Measurements from ENCODE around the gene GNAL.
A peak's percentile ranks its signal among the peaks of the same experiment; 100 is the strongest.

GNAL gene

DNA sequence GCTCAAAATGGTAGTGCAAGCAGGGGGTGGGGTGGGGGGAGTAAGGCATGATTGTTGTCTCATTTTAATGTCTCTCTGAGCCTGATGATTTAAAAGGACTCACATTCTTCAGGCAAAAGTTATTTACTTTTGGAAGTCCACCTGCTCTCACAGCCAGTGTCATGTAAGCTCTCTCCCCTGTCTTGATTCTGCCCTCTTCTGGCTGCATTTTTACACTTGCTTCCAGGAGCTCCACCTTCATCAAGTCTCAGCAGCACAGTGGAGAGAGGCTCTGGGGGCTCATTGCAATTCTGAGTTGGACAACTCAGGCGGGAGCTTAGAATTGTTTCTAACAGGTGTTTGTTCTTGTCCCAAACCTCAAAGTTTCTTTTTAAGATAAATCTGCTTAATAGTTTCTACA lies 39.2 kb downstream of the GNAL start:
- Histone ChIP-seq H3K27ac (no peak overlapping the region), H3K4me1 (no peaks in the 10 kb centered on the region), H3K4me2 (ENCODE audit: low read length) (no peak overlapping the region), H2AFZ (no peak overlapping the region), H3K36me3 (ENCODE audit: control insufficient read depth, insufficient read depth, low read length) (no peaks in the 10 kb centered on the region), H3K4me3 (ENCODE audit: low read depth, low read length) (no peak overlapping the region), H3K27me3 (ENCODE audit: control insufficient read depth, insufficient read depth, low read length) (no peaks in the 10 kb centered on the region), H3K9ac (no peak overlapping the region), H3K9me3 (ENCODE audit: control insufficient read depth, low read length) (no peaks in the 10 kb centered on the region), H3K79me2 (no peaks in the 10 kb centered on the region)
- TF ChIP-seq, protein P1, sequence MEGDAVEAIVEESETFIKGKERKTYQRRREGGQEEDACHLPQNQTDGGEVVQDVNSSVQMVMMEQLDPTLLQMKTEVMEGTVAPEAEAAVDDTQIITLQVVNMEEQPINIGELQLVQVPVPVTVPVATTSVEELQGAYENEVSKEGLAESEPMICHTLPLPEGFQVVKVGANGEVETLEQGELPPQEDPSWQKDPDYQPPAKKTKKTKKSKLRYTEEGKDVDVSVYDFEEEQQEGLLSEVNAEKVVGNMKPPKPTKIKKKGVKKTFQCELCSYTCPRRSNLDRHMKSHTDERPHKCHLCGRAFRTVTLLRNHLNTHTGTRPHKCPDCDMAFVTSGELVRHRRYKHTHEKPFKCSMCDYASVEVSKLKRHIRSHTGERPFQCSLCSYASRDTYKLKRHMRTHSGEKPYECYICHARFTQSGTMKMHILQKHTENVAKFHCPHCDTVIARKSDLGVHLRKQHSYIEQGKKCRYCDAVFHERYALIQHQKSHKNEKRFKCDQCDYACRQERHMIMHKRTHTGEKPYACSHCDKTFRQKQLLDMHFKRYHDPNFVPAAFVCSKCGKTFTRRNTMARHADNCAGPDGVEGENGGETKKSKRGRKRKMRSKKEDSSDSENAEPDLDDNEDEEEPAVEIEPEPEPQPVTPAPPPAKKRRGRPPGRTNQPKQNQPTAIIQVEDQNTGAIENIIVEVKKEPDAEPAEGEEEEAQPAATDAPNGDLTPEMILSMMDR (IDR thresholded peaks at IDR 0.05), result no peak

- TF ChIP-seq, protein P1 (IDR thresholded peaks at IDR 0.05), result no peak
- Histone ChIP-seq H3K79me2 (no peaks in the 10 kb centered on the region), H3K9ac (no peak overlapping the region), H3K27ac (no peak overlapping the region), H3K27me3 (ENCODE audit: control insufficient read depth, insufficient read depth, low read length) (no peaks in the 10 kb centered on the region), H3K9me3 (ENCODE audit: control insufficient read depth, low read length) (no peaks in the 10 kb centered on the region), H2AFZ (no peak overlapping the region), H3K36me3 (ENCODE audit: control insufficient read depth, insufficient read depth, low read length) (no peaks in the 10 kb centered on the region), H3K4me2 (ENCODE audit: low read length) (no peak overlapping the region), H3K4me3 (ENCODE audit: low read depth, low read length) (no peak overlapping the region), H3K4me1 (no peaks in the 10 kb centered on the region)
Measured at GRCh38 chr18:11729556-11729955, 40.5 kb downstream of the GNAL start.

DNA sequence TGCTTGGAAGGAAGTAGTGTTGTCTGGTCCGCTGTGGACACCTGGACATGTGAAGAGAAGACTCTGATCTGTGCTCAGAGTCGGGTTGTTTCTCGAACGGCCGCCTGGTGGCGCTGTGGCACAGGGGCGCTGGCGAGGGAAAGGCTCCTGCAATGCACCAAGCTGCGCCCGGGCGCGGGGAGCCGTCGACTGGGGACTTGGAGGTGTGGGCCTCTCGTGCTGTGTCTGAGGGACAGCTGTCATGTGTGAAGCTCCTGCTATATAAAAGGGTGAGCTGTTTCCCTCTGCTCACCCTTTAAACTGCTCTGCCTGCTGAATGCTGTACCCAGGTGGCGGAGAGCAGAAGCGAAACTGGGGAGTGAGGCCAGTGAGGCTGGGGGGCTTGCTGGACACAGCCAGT lies 44.0 kb downstream of the GNAL start:
- Histone ChIP-seq H3K27ac (no peak overlapping the region), H3K9ac (no peak overlapping the region), H3K4me2 (ENCODE audit: low read length) (peak overlapping the region; percentile 32), H3K4me1 (no peaks in the 10 kb centered on the region), H2AFZ (peak overlapping the region; percentile 48), H3K4me3 (ENCODE audit: low read depth, low read length) (no peak overlapping the region), H3K79me2 (no peaks in the 10 kb centered on the region), H3K27me3 (ENCODE audit: control insufficient read depth, insufficient read depth, low read length) (no peaks in the 10 kb centered on the region), H3K36me3 (ENCODE audit: control insufficient read depth, insufficient read depth, low read length) (no peaks in the 10 kb centered on the region), H3K9me3 (ENCODE audit: control insufficient read depth, low read length) (no peaks in the 10 kb centered on the region)
- TF ChIP-seq, protein P1 (IDR thresholded peaks at IDR 0.05), result peak; percentile 85

DNA sequence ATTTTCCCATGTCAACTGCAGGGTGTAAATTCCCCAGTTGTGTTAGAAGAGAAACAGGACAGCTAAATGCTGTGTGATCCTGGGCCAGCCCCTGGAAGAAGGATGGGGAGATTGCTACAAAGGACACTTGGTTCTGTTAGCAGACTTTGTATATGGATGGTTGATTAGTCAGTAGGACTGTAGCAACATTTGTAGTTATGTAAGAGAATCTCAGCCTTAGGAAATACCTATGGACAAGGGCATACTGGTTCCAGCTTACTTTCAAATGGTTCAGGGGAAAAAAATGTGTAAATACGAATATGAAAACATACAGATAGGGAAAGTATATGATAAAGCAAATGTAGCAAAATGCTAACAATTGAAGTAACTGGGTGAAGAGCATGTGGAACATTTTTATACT lies 47.6 kb downstream of the GNAL start:
- H3K4me1 ChIP-seq, result no peaks in the 10 kb centered on the region
- H2AFZ ChIP-seq, result no peak overlapping the region
- TF ChIP-seq, protein P1 (IDR thresholded peaks at IDR 0.05), result no peak
- no peak overlapping the region for H3K27ac ChIP-seq
- H3K36me3 ChIP-seq (ENCODE audit: control insufficient read depth, insufficient read depth, low read length), result no peaks in the 10 kb centered on the region
- no peaks in the 10 kb centered on the region for H3K27me3 ChIP-seq (ENCODE audit: control insufficient read depth, insufficient read depth, low read length)
- H3K9me3 ChIP-seq (ENCODE audit: control insufficient read depth, low read length), result no peaks in the 10 kb centered on the region
- H3K4me2 ChIP-seq (ENCODE audit: low read length), result no peak overlapping the region
- no peak overlapping the region for H3K4me3 ChIP-seq (ENCODE audit: low read depth, low read length)
- no peaks in the 10 kb centered on the region for H3K79me2 ChIP-seq
- no peak overlapping the region for H3K9ac ChIP-seq

DNA sequence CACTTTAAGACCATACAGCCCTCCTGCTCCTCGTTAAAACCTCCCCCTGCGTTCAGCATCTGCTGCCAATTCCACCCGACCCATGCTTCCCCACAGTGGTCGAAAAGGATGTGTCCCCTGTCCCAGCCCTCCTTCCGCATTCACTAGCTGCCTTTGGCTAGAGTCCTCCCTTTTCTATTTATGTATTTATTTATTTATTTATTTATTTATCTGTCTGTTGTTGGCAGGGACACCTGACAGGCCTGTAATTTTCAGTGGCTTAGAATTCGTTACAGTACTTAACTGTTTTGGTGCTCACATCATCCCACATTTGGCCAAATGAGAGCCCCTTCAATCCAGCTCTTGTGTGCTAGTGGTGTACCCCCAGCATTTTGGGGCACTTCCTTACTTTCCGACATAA lies 50.8 kb downstream of the GNAL start:
- TF ChIP-seq, protein P1 (IDR thresholded peaks at IDR 0.05), result no peak

More for the DNA sequence above, 50.8 kb downstream of the GNAL start:
- Histone ChIP-seq H3K4me1 (no peaks in the 10 kb centered on the region), H3K27ac (no peak overlapping the region), H3K9ac (no peak overlapping the region), H3K9me3 (ENCODE audit: control insufficient read depth, low read length) (no peaks in the 10 kb centered on the region), H3K79me2 (no peaks in the 10 kb centered on the region), H3K27me3 (ENCODE audit: control insufficient read depth, insufficient read depth, low read length) (no peaks in the 10 kb centered on the region), H3K4me2 (ENCODE audit: low read length) (no peak overlapping the region), H3K4me3 (ENCODE audit: low read depth, low read length) (no peak overlapping the region), H2AFZ (no peak overlapping the region), H3K36me3 (ENCODE audit: control insufficient read depth, insufficient read depth, low read length) (no peaks in the 10 kb centered on the region)
